Measurements from ENCODE around the gene COX7A1.

GRCh38 chr19:36142496-36142895 lies 9.8 kb downstream of the COX7A1 start:
- no peak for TF ChIP-seq CTCF (conservative IDR thresholded peaks at IDR 0.05; ENCODE audit: low read length)
- no peak for TF ChIP-seq EZH2phosphoT487 (IDR thresholded peaks at IDR 0.05; ENCODE audit: borderline replicate concordance)
